NCI-H2196 treated with DMSO at 0.1 percent for 48 hours (cell line): ENCODE data around the gene GABBR2.

ENCODE experiments used
- DNase-seq: peaks from one replicate; lab custom pipeline; 2025; ENCODE audit not compliant: unreplicated experiment; lab: John Stamatoyannopoulos, UW

Gene GABBR2

DNA sequence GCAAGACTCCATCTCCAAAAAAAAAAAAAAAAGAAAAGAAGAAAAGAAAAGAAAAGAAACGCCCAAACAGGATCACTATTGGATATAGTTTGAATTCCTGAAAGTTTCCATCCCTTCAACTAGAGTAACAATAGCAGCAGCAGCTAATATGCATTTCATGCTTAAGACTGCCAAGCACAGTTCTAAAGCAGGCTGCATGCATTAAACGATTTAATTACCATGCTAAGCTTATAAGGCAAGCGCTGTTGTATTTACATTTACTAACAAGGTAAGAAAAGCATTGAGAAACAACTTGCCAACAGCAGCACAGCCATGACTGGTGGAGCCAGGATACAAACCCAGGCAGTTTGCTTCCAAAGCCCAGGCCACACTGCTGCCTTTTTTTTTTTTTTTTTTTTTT, 466.3 kb downstream of the GABBR2 start:
- DNase-seq = no peak

DNA sequence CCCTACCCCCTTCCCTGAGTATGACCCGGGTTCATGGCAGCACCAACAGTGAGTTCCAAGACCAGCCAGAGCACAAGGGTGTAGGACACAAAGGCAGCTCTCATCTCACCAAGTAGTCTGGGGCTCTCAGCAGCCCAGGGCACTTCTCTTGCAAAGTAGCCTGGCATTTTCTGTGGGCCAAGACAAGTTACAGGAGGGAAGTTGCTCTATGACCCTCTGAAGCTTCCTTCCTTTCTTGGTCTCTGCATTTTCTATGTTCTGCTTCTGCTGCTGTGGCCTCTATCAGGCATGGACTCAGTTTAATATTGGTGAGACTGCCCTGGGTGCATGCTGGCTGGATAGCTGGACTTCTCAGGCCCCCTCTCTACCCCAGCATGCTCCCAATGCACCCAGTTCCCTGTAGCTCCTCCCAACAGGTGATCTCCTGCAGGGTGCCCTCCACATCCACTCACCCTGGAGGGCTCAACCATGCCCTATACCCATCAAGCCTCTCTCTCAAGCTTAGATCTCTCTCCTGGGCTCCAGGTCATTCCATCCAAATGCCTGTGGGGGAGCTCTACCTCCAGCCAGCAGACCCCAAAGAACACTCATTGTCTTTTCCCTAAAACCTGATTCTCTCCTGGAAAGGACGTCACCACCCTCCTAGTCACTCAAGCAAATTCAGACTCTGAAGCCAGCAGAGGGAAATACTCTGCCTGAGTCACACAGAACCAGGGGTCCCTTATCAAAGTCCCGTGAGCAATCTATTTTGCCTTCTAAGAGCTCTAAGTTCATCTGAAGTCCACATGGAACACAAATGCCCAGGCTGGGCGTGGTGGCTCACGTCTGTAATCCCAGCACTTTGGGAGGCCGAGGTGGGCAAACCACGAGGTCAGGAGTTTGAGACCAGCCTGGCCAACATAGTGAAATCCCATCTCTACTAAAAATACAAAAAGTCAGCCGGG, 467.1 kb downstream of the GABBR2 start:
- no peak for DNase-seq

DNA sequence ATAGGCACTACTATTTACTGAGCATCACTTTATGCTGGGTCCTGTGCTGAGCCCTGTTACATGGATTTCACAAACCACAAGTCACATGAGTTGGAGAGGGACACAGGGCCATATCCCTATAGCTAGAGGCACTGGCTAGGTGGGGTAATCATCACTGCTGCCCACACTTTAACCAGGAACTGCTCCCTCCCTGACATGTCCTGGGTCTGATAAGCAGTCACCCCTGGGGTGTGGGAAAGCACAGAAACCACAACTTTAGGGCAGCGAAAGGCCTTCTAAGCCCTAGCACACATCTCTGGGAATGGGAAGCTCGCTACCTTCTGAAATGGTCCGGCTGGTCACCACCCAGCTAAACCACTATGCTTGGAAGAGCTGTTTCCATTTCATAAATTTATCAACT, 468.3 kb downstream of the GABBR2 start:
- no peak for DNase-seq
